Measurements from ENCODE around the gene FAM168B. TPM values are rescaled to one million over a fixed set of nuclear protein-coding genes. Genes with fewer than 3 reads are reported as not detected.

The FAM168B gene
- total RNA-seq, 1 donor from 2014 or later, result 154 TPM

- Mint-ChIP-seq H3K4me1 (no peaks in the 10 kb centered on the region), H3K27ac (ENCODE audit: unreplicated experiment) (no peak overlapping the region), H3K4me3 (no peak overlapping the region), H3K27me3 (ENCODE audit: low read depth) (no peaks in the 10 kb centered on the region), H3K36me3 (ENCODE audit: low read depth) (peaks cover 16% of the 10 kb centered on the region), H3K9me3 (no peaks in the 10 kb centered on the region)
- no peak for DNase-seq (ENCODE audit: low read depth, low spot score)
- no peak for TF ChIP-seq CTCF (conservative IDR thresholded peaks at IDR 0.05)
Measured at GRCh38 chr2:131049150-131049718, 44.0 kb downstream of the FAM168B start.

- H3K36me3 Mint-ChIP-seq (ENCODE audit: low read depth), result peaks cover 16% of the 10 kb centered on the region
- DNase-seq (ENCODE audit: low read depth, low spot score), result no peak
- no peak overlapping the region for H3K4me3 Mint-ChIP-seq
- H3K4me1 Mint-ChIP-seq, result no peaks in the 10 kb centered on the region
- H3K27me3 Mint-ChIP-seq (ENCODE audit: low read depth), result no peaks in the 10 kb centered on the region
- no peaks in the 10 kb centered on the region for H3K9me3 Mint-ChIP-seq
- H3K27ac Mint-ChIP-seq (ENCODE audit: unreplicated experiment), result peak overlapping the region; percentile 50
- no peak for TF ChIP-seq CTCF (conservative IDR thresholded peaks at IDR 0.05)
Measured at GRCh38 chr2:131048641-131049040, 44.6 kb downstream of the FAM168B start.

- H3K4me1 Mint-ChIP-seq, result no peaks in the 10 kb centered on the region
- H3K27ac Mint-ChIP-seq (ENCODE audit: unreplicated experiment), result peak overlapping the region; percentile 50
- H3K9me3 Mint-ChIP-seq, result no peaks in the 10 kb centered on the region
- no peak for DNase-seq (ENCODE audit: low read depth, low spot score)
- TF ChIP-seq CTCF (conservative IDR thresholded peaks at IDR 0.05), result no peak
- H3K27me3 Mint-ChIP-seq (ENCODE audit: low read depth), result no peaks in the 10 kb centered on the region
- no peak overlapping the region for H3K4me3 Mint-ChIP-seq
- H3K36me3 Mint-ChIP-seq (ENCODE audit: low read depth), result peaks cover 14% of the 10 kb centered on the region
Measured at GRCh38 chr2:131047920-131048560, 45.2 kb downstream of the FAM168B start.

- Mint-ChIP-seq H3K4me1 (no peaks in the 10 kb centered on the region), H3K27ac (ENCODE audit: unreplicated experiment) (peak overlapping the region; percentile 64), H3K27me3 (ENCODE audit: low read depth) (no peaks in the 10 kb centered on the region), H3K9me3 (no peaks in the 10 kb centered on the region), H3K4me3 (peak overlapping the region; percentile 68), H3K36me3 (ENCODE audit: low read depth) (peaks cover 11% of the 10 kb centered on the region)
- TF ChIP-seq CTCF (conservative IDR thresholded peaks at IDR 0.05), result no peak
- no peak for DNase-seq (ENCODE audit: low read depth, low spot score)
Measured at GRCh38 chr2:131046918-131047652, 46.2 kb downstream of the FAM168B start.

- no peak for TF ChIP-seq CTCF (conservative IDR thresholded peaks at IDR 0.05)
- H3K4me3 Mint-ChIP-seq, result peak overlapping the region; percentile 68
- H3K4me1 Mint-ChIP-seq, result no peaks in the 10 kb centered on the region
- no peaks in the 10 kb centered on the region for H3K27me3 Mint-ChIP-seq (ENCODE audit: low read depth)
- DNase-seq (ENCODE audit: low read depth, low spot score), result no peak
- H3K9me3 Mint-ChIP-seq, result no peaks in the 10 kb centered on the region
- peak overlapping the region; percentile 64 for H3K27ac Mint-ChIP-seq (ENCODE audit: unreplicated experiment)
- peaks cover 5% of the 10 kb centered on the region for H3K36me3 Mint-ChIP-seq (ENCODE audit: low read depth)
Measured at GRCh38 chr2:131046028-131046917, 47.0 kb downstream of the FAM168B start.
